PC-3 (cell line): Measurements from ENCODE around the gene ARAP3. TPM values are rescaled to one million over a fixed set of nuclear protein-coding genes. Genes with fewer than 3 reads are reported as not detected.
A peak's percentile ranks its signal among the peaks of the same experiment; 100 is the strongest.

ENCODE experiments used
- ATAC-seq: fragments of 200-7000 bp; cut with Tn5 transposase; 2 replicates; pipeline ENCODE4 v1.9.1; 2020; ENCODE audit warnings: mild to moderate bottlenecking, moderate library complexity
- BruUV-seq: library from RNA; stranded (reverse); fragments of 400-500 nt; replicated peaks from 2 replicates; lab custom pipeline; 2021; lab: Mats Ljungman, UMichigan
- CTCF ChIA-PET: fragments of 300-600 bp; sonication (Branson Sonifier 250); formaldehyde crosslinking; loops from one replicate; lab custom pipeline; 2022; ENCODE audit warnings: antibody characterized with exemption; lab: Charles Lee
- POLR2A ChIA-PET: fragments of 300-600 bp; sonication (Branson Sonifier 250); formaldehyde crosslinking; loops from one replicate; lab custom pipeline; 2022; ENCODE audit warnings: antibody characterized with exemption; ENCODE audit not compliant: unreplicated experiment; lab: Charles Lee
- DNase-seq: peaks from one replicate; pipeline ENCODE4 v3.0.0-alpha.2; 2015
- H2AFZ ChIP-seq: fragments of 300-600 bp; sonication (generic); 2 replicates; pipeline ENCODE4 v1.6.0; 2016; ENCODE audit warnings: antibody characterized with exemption, low read length
- H3F3A ChIP-seq: fragments of 300-600 bp; sonication (generic); one replicate; pipeline ENCODE4 v1.6.0; 2017; ENCODE audit warnings: antibody characterized with exemption, low read length, control low read depth, mild to moderate bottlenecking; ENCODE audit not compliant: unreplicated experiment
- H3K27ac ChIP-seq: fragments of 300-600 bp; sonication (generic); 2 replicates; pipeline ENCODE4 v1.5.1; 2016; ENCODE audit warnings: mild to moderate bottlenecking, low read length
- H3K27me3 ChIP-seq: fragments of 300-600 bp; sonication (generic); 2 replicates; pipeline ENCODE4 v1.6.1; 2016; ENCODE audit warnings: low read length, mixed read lengths
- H3K36me3 ChIP-seq: fragments of 300-600 bp; sonication (generic); 2 replicates; pipeline ENCODE4 v1.6.1; 2016; ENCODE audit warnings: low read depth, mixed run types, low read length, mixed read lengths
- H3K4me1 ChIP-seq: fragments of 300-600 bp; sonication (generic); 2 replicates; pipeline ENCODE4 v1.5.1; 2016; ENCODE audit warnings: low read length; ENCODE audit not compliant: insufficient read depth
- H3K4me2 ChIP-seq: fragments of 300-600 bp; sonication (generic); 2 replicates; pipeline ENCODE4 v1.6.0; 2016; ENCODE audit warnings: low read length
- H3K4me3 ChIP-seq: fragments of 300-600 bp; sonication (generic); 2 replicates; pipeline ENCODE4 v1.5.1; 2016; ENCODE audit warnings: mild to moderate bottlenecking, low read length, mixed read lengths
- H3K79me2 ChIP-seq: fragments of 300-600 bp; sonication (generic); 2 replicates; pipeline ENCODE4 v1.6.1; 2017; ENCODE audit warnings: low read length, mixed read lengths
- H3K9ac ChIP-seq: fragments of 300-600 bp; sonication (generic); 2 replicates; pipeline ENCODE4 v1.6.0; 2016; ENCODE audit warnings: mild to moderate bottlenecking, low read length
- H3K9me2 ChIP-seq: fragments of 300-600 bp; sonication (generic); replicated peaks from 2 replicates; pipeline ENCODE4 v1.6.1; 2016; ENCODE audit warnings: mixed run types, low read length, mixed read lengths
- H3K9me3 ChIP-seq: fragments of 300-600 bp; sonication (generic); 2 replicates; pipeline ENCODE4 v1.6.1; 2016; ENCODE audit warnings: low read length, mixed read lengths
- H4K20me1 ChIP-seq: fragments of 300-600 bp; sonication (generic); 2 replicates; pipeline ENCODE4 v1.6.1; 2016; ENCODE audit warnings: low read length, mixed read lengths
- EZH2 ChIP-seq: fragments of 300-600 bp; sonication (generic); IDR thresholded peaks from one replicate; pipeline ENCODE4 v1.6.1; 2017; ENCODE audit warnings: antibody characterized with exemption, mild to moderate bottlenecking, low read length; ENCODE audit not compliant: unreplicated experiment
- EZH2phosphoT487 ChIP-seq: fragments of 300-600 bp; sonication (generic); IDR thresholded peaks from 2 replicates; pipeline ENCODE4 v1.6.1; 2018; ENCODE audit warnings: mild to moderate bottlenecking, antibody characterized with exemption, low read length, borderline replicate concordance
- intact Hi-C: fragments of 100-400 bp; cut with micrococcal nuclease; formaldehyde crosslinking; loops from 2 replicates; pipeline ENCODE4 v1.9.0; 2023
- total RNA-seq: library from RNA; depleted of rRNA; stranded (reverse); fragments of >200 nt; gene quantifications from 2 replicates; pipeline ENCODE4 v1.2.3, GENCODE V29; 2014
- TF ChIP-seq, protein P1 (sequence below): fragments of 300-600 bp; sonication (generic); conservative IDR thresholded peaks from 2 replicates; pipeline ENCODE4 v1.5.1; 2017; ENCODE audit warnings: antibody characterized with exemption, low read depth, mild to moderate bottlenecking, low read length

ARAP3 gene
- total RNA-seq, 1 experiment from 2014 or later = 7.1 TPM

DNA sequence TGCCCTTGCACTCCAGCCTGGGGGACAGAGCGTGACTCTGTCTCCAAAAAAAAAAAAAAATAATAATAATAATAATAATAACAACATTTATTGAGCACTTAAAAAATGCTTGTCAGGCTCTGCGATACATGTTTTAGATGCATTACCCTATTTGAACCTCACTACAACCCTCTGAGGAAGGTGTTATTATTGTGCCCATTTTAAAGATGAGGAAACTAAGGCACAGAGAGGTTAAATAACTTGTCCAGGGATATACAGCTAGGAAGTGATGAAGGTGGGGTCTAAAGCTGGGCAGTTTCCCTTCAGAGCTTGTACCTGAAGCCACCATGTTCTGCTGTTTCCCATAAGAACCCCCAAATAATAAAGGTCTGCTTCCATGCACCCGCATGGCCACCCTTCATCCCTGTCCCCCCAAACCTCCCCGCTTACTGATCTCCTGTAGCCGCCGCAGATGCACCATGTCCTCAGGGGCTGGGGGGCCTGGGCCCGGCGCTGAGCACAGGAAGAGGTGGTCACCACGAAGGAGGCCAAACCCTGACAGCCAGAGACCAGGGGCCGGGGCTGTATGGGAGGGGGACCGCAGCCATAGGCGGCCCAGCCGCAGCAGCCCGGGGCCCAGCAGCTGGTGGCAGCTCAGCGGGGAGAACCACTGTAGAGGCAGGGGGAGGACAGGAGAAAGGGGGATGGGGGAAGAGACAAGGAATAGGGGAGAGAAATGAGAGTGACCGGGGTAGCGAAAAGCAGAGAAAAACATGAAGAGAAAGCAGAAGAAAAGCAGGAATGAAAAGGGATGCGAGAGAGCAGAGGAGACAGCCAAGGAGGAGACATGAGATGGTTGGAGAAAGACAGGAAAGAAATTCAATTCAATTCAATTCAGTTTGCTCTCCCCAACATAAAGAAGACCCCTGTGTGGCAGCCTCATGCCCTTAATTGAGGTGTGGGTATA is 15.8 kb downstream of the ARAP3 start:
- BruUV-seq = no TSS peak
- no peaks in the 10 kb centered on the region for H3K36me3 ChIP-seq
- intact Hi-C loops = no loop called here
- no peaks in the 10 kb centered on the region for H3K4me1 ChIP-seq
- H3K4me2 ChIP-seq = no peak overlapping the region
- no peak for ATAC-seq
- no peaks in the 10 kb centered on the region for H3F3A ChIP-seq
- H3K9ac ChIP-seq = no peak overlapping the region
- H3K9me2 ChIP-seq = no peaks in the 10 kb centered on the region
- H3K4me3 ChIP-seq = no peak overlapping the region
- H2AFZ ChIP-seq = no peak overlapping the region
- H3K9me3 ChIP-seq = no peaks in the 10 kb centered on the region
- no peak for DNase-seq
- no peak for TF ChIP-seq EZH2phosphoT487
- TF ChIP-seq, protein P1, sequence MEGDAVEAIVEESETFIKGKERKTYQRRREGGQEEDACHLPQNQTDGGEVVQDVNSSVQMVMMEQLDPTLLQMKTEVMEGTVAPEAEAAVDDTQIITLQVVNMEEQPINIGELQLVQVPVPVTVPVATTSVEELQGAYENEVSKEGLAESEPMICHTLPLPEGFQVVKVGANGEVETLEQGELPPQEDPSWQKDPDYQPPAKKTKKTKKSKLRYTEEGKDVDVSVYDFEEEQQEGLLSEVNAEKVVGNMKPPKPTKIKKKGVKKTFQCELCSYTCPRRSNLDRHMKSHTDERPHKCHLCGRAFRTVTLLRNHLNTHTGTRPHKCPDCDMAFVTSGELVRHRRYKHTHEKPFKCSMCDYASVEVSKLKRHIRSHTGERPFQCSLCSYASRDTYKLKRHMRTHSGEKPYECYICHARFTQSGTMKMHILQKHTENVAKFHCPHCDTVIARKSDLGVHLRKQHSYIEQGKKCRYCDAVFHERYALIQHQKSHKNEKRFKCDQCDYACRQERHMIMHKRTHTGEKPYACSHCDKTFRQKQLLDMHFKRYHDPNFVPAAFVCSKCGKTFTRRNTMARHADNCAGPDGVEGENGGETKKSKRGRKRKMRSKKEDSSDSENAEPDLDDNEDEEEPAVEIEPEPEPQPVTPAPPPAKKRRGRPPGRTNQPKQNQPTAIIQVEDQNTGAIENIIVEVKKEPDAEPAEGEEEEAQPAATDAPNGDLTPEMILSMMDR = no peak
- TF ChIP-seq EZH2 = no peak
- no peaks in the 10 kb centered on the region for H3K27me3 ChIP-seq
- POLR2A ChIA-PET = no interaction called here
- no peaks in the 10 kb centered on the region for H4K20me1 ChIP-seq
- CTCF ChIA-PET = no interaction called here
- H3K79me2 ChIP-seq = no peaks in the 10 kb centered on the region
- H3K27ac ChIP-seq = no peak overlapping the region

DNA sequence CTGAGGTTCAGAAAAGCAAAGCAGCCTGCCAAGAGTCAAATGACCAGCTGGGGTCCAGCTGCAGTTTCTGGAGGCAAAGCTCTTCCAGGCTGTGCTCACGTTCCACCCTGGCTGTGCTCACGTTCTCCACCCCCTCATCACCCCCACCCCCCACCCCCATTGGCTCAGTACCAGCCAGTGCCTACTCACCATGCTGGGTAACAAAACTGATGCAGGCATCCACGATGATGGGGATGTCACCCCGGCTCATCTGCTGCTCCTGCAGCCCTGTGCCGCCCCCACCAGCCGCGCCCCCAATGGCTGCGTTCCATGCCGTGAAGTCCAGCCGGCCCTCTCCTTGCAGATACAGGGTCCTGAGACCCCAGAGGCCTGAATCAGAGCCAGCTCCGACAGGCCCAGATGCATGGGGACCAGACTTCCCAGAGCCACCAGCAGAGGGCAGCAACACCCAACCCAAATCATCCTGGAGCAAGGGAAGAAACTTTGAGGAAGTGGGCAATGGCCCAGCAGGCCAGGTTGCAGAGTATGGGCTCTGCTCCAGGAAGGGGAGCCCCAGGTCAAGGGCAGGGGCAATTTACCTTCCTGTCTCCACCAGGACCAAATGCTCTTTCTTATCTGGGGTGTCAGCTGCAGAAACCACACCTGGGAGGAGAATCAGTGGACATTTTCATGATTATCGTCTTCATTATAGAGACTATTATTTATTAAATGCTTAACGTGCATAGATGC is 17.1 kb downstream of the ARAP3 start:
- Histone ChIP-seq H3F3A (no peaks in the 10 kb centered on the region), H3K4me3 (no peak overlapping the region), H3K79me2 (no peaks in the 10 kb centered on the region), H3K27me3 (no peaks in the 10 kb centered on the region), H3K9ac (no peak overlapping the region), H3K4me1 (no peaks in the 10 kb centered on the region), H4K20me1 (no peaks in the 10 kb centered on the region), H3K9me3 (no peaks in the 10 kb centered on the region), H3K36me3 (no peaks in the 10 kb centered on the region), H2AFZ (no peak overlapping the region), H3K4me2 (no peak overlapping the region), H3K27ac (no peak overlapping the region), H3K9me2 (no peaks in the 10 kb centered on the region)
- intact Hi-C loops = no loop called here
- no peak for TF ChIP-seq EZH2
- TF ChIP-seq, protein P1 = peak; percentile 82
- no peak for TF ChIP-seq EZH2phosphoT487
- DNase-seq (peak; percentile 73), ATAC-seq (peak; percentile 83)
- no TSS peak for BruUV-seq
- CTCF ChIA-PET = interaction anchor here (0.6 to 1.0 kb wide), 2 partner anchors 27 to 270 kb away, joined by 3 read pairs; no protein-coding TSS in a partner anchor
- POLR2A ChIA-PET = no interaction called here
